Neural cell (in vitro differentiated cells): Measurements from ENCODE around the gene HDLBP. TPM values are rescaled to one million over a fixed set of nuclear protein-coding genes. Genes with fewer than 3 reads are reported as not detected.

Experiments
- H2AFZ ChIP-seq: fragments of 200-600, 300-800 bp; sonication (generic), shearing (Covaris generic); 2 replicates; pipeline ENCODE4 v1.6.0; 2014; ENCODE audit warnings: low read depth, mild to moderate bottlenecking, antibody characterized with exemption, low read length, moderate library complexity
- H3F3A ChIP-seq: fragments of 200-600 bp; shearing (Covaris generic); 2 replicates; pipeline ENCODE4 v1.6.1; 2016; ENCODE audit warnings: mild to moderate bottlenecking, moderate library complexity, mixed read lengths, antibody characterized with exemption, low read length; ENCODE audit not compliant: insufficient read depth, poor library complexity, severe bottlenecking
- H3K27ac ChIP-seq: fragments of 200-600, 300-800 bp; sonication (generic), shearing (Covaris generic); 2 replicates; pipeline ENCODE4 v1.5.1; 2014; ENCODE audit warnings: mild to moderate bottlenecking, low read length, moderate library complexity
- H3K27me3 ChIP-seq: fragments of 300-800, 200-600 bp; sonication (generic), shearing (Covaris generic); 2 replicates; pipeline ENCODE4 v1.6.0; 2014; ENCODE audit warnings: mild to moderate bottlenecking, low read depth, low read length, moderate library complexity; ENCODE audit not compliant: insufficient read depth
- H3K36me3 ChIP-seq: fragments of 300-800, 200-600 bp; sonication (generic), shearing (Covaris generic); 2 replicates; pipeline ENCODE4 v1.5.1; 2014; ENCODE audit warnings: mild to moderate bottlenecking, antibody characterized with exemption, low read length, moderate library complexity; ENCODE audit not compliant: insufficient read depth
- H3K4me2 ChIP-seq: fragments of 300-800, 200-600 bp; sonication (generic), shearing (Covaris generic); 2 replicates; pipeline ENCODE4 v1.6.0; 2014; ENCODE audit warnings: mild to moderate bottlenecking, low read length
- H3K4me3 ChIP-seq: fragments of 300-800, 200-600 bp; sonication (generic), shearing (Covaris generic); 2 replicates; pipeline ENCODE4 v1.5.1; 2014; ENCODE audit warnings: mild to moderate bottlenecking, low read length, moderate library complexity
- H3K79me2 ChIP-seq: fragments of 200-600 bp; shearing (Covaris generic); replicated peaks from 2 replicates; pipeline ENCODE4 v1.6.0; 2014; ENCODE audit warnings: mild to moderate bottlenecking, low read length, moderate library complexity; ENCODE audit not compliant: insufficient read depth
- H3K9ac ChIP-seq: fragments of 300-800, 200-600 bp; sonication (generic), shearing (Covaris generic); 2 replicates; pipeline ENCODE4 v1.6.1; 2016; ENCODE audit warnings: mild to moderate bottlenecking, low read length, mixed read lengths
- H3K9me2 ChIP-seq: fragments of 200-600 bp; shearing (Covaris generic); 2 replicates; pipeline ENCODE4 v1.6.1; 2016; ENCODE audit warnings: mild to moderate bottlenecking, low read length, mixed read lengths; ENCODE audit not compliant: insufficient read depth
- H3K9me3 ChIP-seq: fragments of 200-600, 300-800 bp; sonication (generic), shearing (Covaris generic); 2 replicates; pipeline ENCODE4 v1.6.1; 2016; ENCODE audit warnings: mild to moderate bottlenecking, mixed run types, low read length, moderate library complexity, mixed read lengths
- H4K20me1 ChIP-seq: fragments of 200-600 bp; shearing (Covaris generic); 2 replicates; pipeline ENCODE4 v1.6.1; 2016; ENCODE audit warnings: mild to moderate bottlenecking, mixed run types; ENCODE audit not compliant: insufficient read depth
- CTCF ChIP-seq: fragments of 450-650 bp; IDR thresholded peaks from 2 replicates; pipeline ENCODE4 v1.5.1; 2014; ENCODE audit warnings: antibody characterized with exemption, mild to moderate bottlenecking, moderate library complexity; ENCODE audit not compliant: poor library complexity, severe bottlenecking
- EP300 ChIP-seq: fragments of 450-650 bp; conservative IDR thresholded peaks from 2 replicates; pipeline ENCODE4 v1.6.1; 2014; ENCODE audit warnings: antibody characterized with exemption, mild to moderate bottlenecking, moderate library complexity; ENCODE audit not compliant: poor library complexity, severe bottlenecking
- EZH2 ChIP-seq: fragments of 200-600, 300-800 bp; shearing (Covaris generic), sonication (generic); IDR thresholded peaks from 2 replicates; pipeline ENCODE4 v1.6.1; 2014; ENCODE audit warnings: antibody characterized with exemption, low read length, borderline replicate concordance, mild to moderate bottlenecking; ENCODE audit not compliant: insufficient read depth, poor library complexity, severe bottlenecking
- MXI1 ChIP-seq: fragments of 450-650 bp; conservative IDR thresholded peaks from 2 replicates; pipeline ENCODE4 v1.6.1; 2014; ENCODE audit warnings: antibody characterized with exemption, mild to moderate bottlenecking; ENCODE audit not compliant: poor library complexity, severe bottlenecking
- POLR2AphosphoS5 ChIP-seq: IDR thresholded peaks from 2 replicates; pipeline ENCODE4 v1.6.1; 2012
- RAD21 ChIP-seq: fragments of 450-650 bp; conservative IDR thresholded peaks from 2 replicates; pipeline ENCODE4 v1.6.1; 2014; ENCODE audit warnings: antibody characterized with exemption, mild to moderate bottlenecking, moderate library complexity
- REST ChIP-seq: IDR thresholded peaks from 2 replicates; pipeline ENCODE4 v1.6.1; 2012; ENCODE audit warnings: borderline replicate concordance
- SMC3 ChIP-seq: fragments of 450-650 bp; conservative IDR thresholded peaks from 2 replicates; pipeline ENCODE4 v1.6.1; 2014; ENCODE audit warnings: antibody characterized with exemption, mild to moderate bottlenecking, moderate library complexity; ENCODE audit not compliant: poor library complexity
- TAF1 ChIP-seq: IDR thresholded peaks from 2 replicates; pipeline ENCODE4 v1.6.1; 2012; ENCODE audit warnings: low read depth
- polyA plus RNA-seq: library from polyadenylated mRNA; depleted of rRNA; stranded (reverse); fragments of >200 nt; gene quantifications from 2 replicates; pipeline ENCODE4 v1.2.3, GENCODE V29; 2014

Gene HDLBP
- polyA plus RNA-seq, 1 donor from 2014 or later = 61.9 TPM

GRCh38 chr2:241225983-241226382 lies 89.5 kb downstream of the HDLBP start:
- TF ChIP-seq EP300 (no peak), REST (no peak), CTCF (no peak), POLR2AphosphoS5 (no peak), SMC3 (no peak), EZH2 (no peak), MXI1 (no peak), RAD21 (no peak)
- H3K27ac ChIP-seq = no peak overlapping the region
- H3K9me3 ChIP-seq = no peaks in the 10 kb centered on the region
- H3K36me3 ChIP-seq = peaks cover 7% of the 10 kb centered on the region
- H2AFZ ChIP-seq = no peak overlapping the region
- H3K4me2 ChIP-seq = no peak overlapping the region
- H3F3A ChIP-seq = no peaks in the 10 kb centered on the region
- no peak overlapping the region for H3K9ac ChIP-seq
- H4K20me1 ChIP-seq = no peaks in the 10 kb centered on the region
- no peaks in the 10 kb centered on the region for H3K27me3 ChIP-seq
- no peaks in the 10 kb centered on the region for H3K79me2 ChIP-seq
- H3K9me2 ChIP-seq = no peaks in the 10 kb centered on the region
- H3K4me3 ChIP-seq = no peak overlapping the region

GRCh38 chr2:241225545-241225944 lies 89.9 kb downstream of the HDLBP start:
- no peaks in the 10 kb centered on the region for H3F3A ChIP-seq
- no peak for TF ChIP-seq EP300
- no peak for TF ChIP-seq TAF1
- no peak for TF ChIP-seq EZH2
- no peak for TF ChIP-seq POLR2AphosphoS5
- TF ChIP-seq RAD21 = no peak
- TF ChIP-seq MXI1 = no peak
- TF ChIP-seq REST = no peak
- no peak for TF ChIP-seq CTCF
- TF ChIP-seq SMC3 = no peak
- H3K9me3 ChIP-seq = no peaks in the 10 kb centered on the region
- H2AFZ ChIP-seq = no peak overlapping the region
- H3K27ac ChIP-seq = no peak overlapping the region
- no peaks in the 10 kb centered on the region for H4K20me1 ChIP-seq
- no peak overlapping the region for H3K9ac ChIP-seq
- no peaks in the 10 kb centered on the region for H3K9me2 ChIP-seq
- peaks cover 7% of the 10 kb centered on the region for H3K36me3 ChIP-seq
- H3K27me3 ChIP-seq = no peaks in the 10 kb centered on the region
- H3K4me3 ChIP-seq = no peak overlapping the region
- no peak overlapping the region for H3K4me2 ChIP-seq
- no peaks in the 10 kb centered on the region for H3K79me2 ChIP-seq
